ENCODE data around the gene BTBD17. TPM values are rescaled to one million over a fixed set of nuclear protein-coding genes. Genes with fewer than 3 reads are reported as not detected.

Gene BTBD17
- polyA plus RNA-seq, 2 of the 4 experiments (the other 2 are of a cell fraction), result not detected

- peaks cover 5% of the 10 kb centered on the region; the same call in 2 of the 3 replicates for H3K4me1 ChIP-seq
- TF ChIP-seq EP300 (IDR thresholded peaks at IDR 0.05) (no peak), POLR2AphosphoS2 (conservative IDR thresholded peaks at IDR 0.05; ENCODE audit: low read length) (no peak), RNF2 (IDR thresholded peaks at IDR 0.05; ENCODE audit: borderline replicate concordance, low read depth) (no peak), REST (IDR thresholded peaks at IDR 0.05) (no peak), TP53 (CRISPR knock-in tag; IDR thresholded peaks at IDR 0.05) (no peak), NFE2L2 (conservative IDR thresholded peaks at IDR 0.05; ENCODE audit: low read length) (no peak), BCL3 (IDR thresholded peaks at IDR 0.05) (no peak), HES2 (IDR thresholded peaks at IDR 0.05) (no peak), JUNB (IDR thresholded peaks at IDR 0.05) (no peak), ZSCAN20 (CRISPR knock-in tag; IDR thresholded peaks at IDR 0.05) (no peak), POLR2A (IDR thresholded peaks at IDR 0.05; ENCODE audit: low read length) (no peak), PBX3 (IDR thresholded peaks at IDR 0.05) (no peak), KDM5A (IDR thresholded peaks at IDR 0.05) (no peak), ZFP36 (IDR thresholded peaks at IDR 0.05; ENCODE audit: borderline replicate concordance, partially characterized antibody) (no peak), MAFK (IDR thresholded peaks at IDR 0.05; ENCODE audit: partially characterized antibody) (no peak), HOXB13 (CRISPR knock-in tag; IDR thresholded peaks at IDR 0.05; ENCODE audit: low read depth) (no peak), HMGXB4 (CRISPR knock-in tag; IDR thresholded peaks at IDR 0.05; ENCODE audit: borderline replicate concordance) (no peak), ELK1 (IDR thresholded peaks at IDR 0.05; ENCODE audit: low read depth, low read length) (no peak)
- no peak overlapping the region for H3K27ac ChIP-seq
- WGBS (ENCODE audit: missing lambda C conversion rate), result 63% methylated on average over 11 of the region's 11 CpGs
- FAIRE-seq (no peak), DNase-seq (ENCODE audit: low read depth in 1 of 2, low spot score in 1 of 2) (no peak), ATAC-seq (no peak)
- no peaks in the 10 kb centered on the region for H3K9me3 ChIP-seq
- no peak overlapping the region for H3K4me3 ChIP-seq
- no peak overlapping the region for H3K4me2 ChIP-seq
- ChIA-PET POLR2A (no interaction called here), CTCF (interaction anchor here (0.7 to 11.3 kb wide), 9 partner anchors 11 to 101 kb away, joined by 3 to 127 read pairs (median 4); partner anchors contain the start of gene BTBD17)
Observed at GRCh38 chr17:74390680-74391653, 29.3 kb upstream of the BTBD17 start.

All from A549 (cell line).